D341Med (cell line): ENCODE results near the gene BMP7.
"Not testable (repeated sequence)": the region's sequence is repeated elsewhere in the genome, so short reads cannot be mapped to it uniquely, and the experiment has no call there.

Source experiments
- DNase-seq: peaks from one replicate; pipeline ENCODE4 v3.0.0; 2012; ENCODE audit warnings: low spot score

The BMP7 gene

GRCh38 chr20:57167971-57168701, 98.3 kb downstream of the BMP7 start:
- no peak for DNase-seq

- no peak for DNase-seq
These were observed 99.2 kb downstream of the BMP7 start for GRCh38 chr20:57167292-57167655.

GRCh38 chr20:57166568-57167291, 99.7 kb downstream of the BMP7 start:
- DNase-seq: no peak

- no peak for DNase-seq
These were observed 100.9 kb downstream of the BMP7 start for GRCh38 chr20:57165427-57166004.

GRCh38 chr20:57164872-57165271, 101.6 kb downstream of the BMP7 start:
- no peak for DNase-seq

- DNase-seq: no peak
These were observed 103.4 kb downstream of the BMP7 start for GRCh38 chr20:57163041-57163440.

- no peak for DNase-seq
These were observed 104.1 kb downstream of the BMP7 start for GRCh38 chr20:57162362-57162652.

GRCh38 chr20:57161478-57162361, 104.7 kb downstream of the BMP7 start:
- no peak for DNase-seq

- no peak for DNase-seq
These were observed 105.5 kb downstream of the BMP7 start for GRCh38 chr20:57160985-57161384.

GRCh38 chr20:57159945-57160610, 106.4 kb downstream of the BMP7 start:
- no peak for DNase-seq

GRCh38 chr20:57159193-57159851, 107.1 kb downstream of the BMP7 start:
- no peak for DNase-seq

GRCh38 chr20:57158474-57158873, 108.0 kb downstream of the BMP7 start:
- DNase-seq: no peak

- not testable (repeated sequence) for DNase-seq
These were observed 108.7 kb downstream of the BMP7 start for GRCh38 chr20:57157787-57158186.

- no peak for DNase-seq
These were observed 109.2 kb downstream of the BMP7 start for GRCh38 chr20:57157106-57157691.

- no peak for DNase-seq
These were observed 110.3 kb downstream of the BMP7 start for GRCh38 chr20:57156011-57156729.

GRCh38 chr20:57155415-57155814, 111.0 kb downstream of the BMP7 start:
- no peak for DNase-seq

- no peak for DNase-seq
These were observed 113.1 kb downstream of the BMP7 start for GRCh38 chr20:57153238-57153905.

- no peak for DNase-seq
These were observed 113.9 kb downstream of the BMP7 start for GRCh38 chr20:57152557-57152956.

GRCh38 chr20:57150559-57150958, 115.9 kb downstream of the BMP7 start:
- DNase-seq: no peak

- DNase-seq: no peak
These were observed 118.2 kb downstream of the BMP7 start for GRCh38 chr20:57148263-57148662.
